HG03196 (cell line): Measurements from ENCODE around the gene SLC51B.
"Not testable (repeated sequence)": the region's sequence is repeated elsewhere in the genome, so short reads cannot be mapped to it uniquely, and the experiment has no call there.

Source experiments
- ATAC-seq: cut with Tn5 transposase; IDR thresholded peaks from one replicate; pipeline ENCODE4 v1.9.1; 2021; ENCODE audit not compliant: unreplicated experiment

Gene SLC51B

GRCh38 chr15:65082303-65082953, 37.2 kb downstream of the SLC51B start:
- ATAC-seq: no peak

GRCh38 chr15:65083262-65083701, 38.1 kb downstream of the SLC51B start:
- ATAC-seq: no peak

- ATAC-seq: no peak
Observed at GRCh38 chr15:65084500-65085206, 39.5 kb downstream of the SLC51B start.

- no peak for ATAC-seq
Observed at GRCh38 chr15:65085207-65085753, 40.1 kb downstream of the SLC51B start.

- ATAC-seq: no peak
Observed at GRCh38 chr15:65085990-65086679, 40.9 kb downstream of the SLC51B start.

- ATAC-seq: no peak
Observed at GRCh38 chr15:65086680-65087111, 41.5 kb downstream of the SLC51B start.

- no peak for ATAC-seq
Observed at GRCh38 chr15:65087411-65087810, 42.2 kb downstream of the SLC51B start.

GRCh38 chr15:65087873-65088642, 42.9 kb downstream of the SLC51B start:
- ATAC-seq: no peak

- no peak for ATAC-seq
Observed at GRCh38 chr15:65088643-65089021, 43.4 kb downstream of the SLC51B start.

GRCh38 chr15:65089206-65089824, 44.1 kb downstream of the SLC51B start:
- ATAC-seq: no peak

- no peak for ATAC-seq
Observed at GRCh38 chr15:65091946-65092770, 47.0 kb downstream of the SLC51B start.

- ATAC-seq: no peak
Observed at GRCh38 chr15:65092911-65093792, 48.0 kb downstream of the SLC51B start.

- not testable (repeated sequence) for ATAC-seq
Observed at GRCh38 chr15:65093793-65094170, 48.6 kb downstream of the SLC51B start.

GRCh38 chr15:65094294-65094995, 49.3 kb downstream of the SLC51B start:
- ATAC-seq: no peak

- ATAC-seq: no peak
Observed at GRCh38 chr15:65095011-65095746, 50.0 kb downstream of the SLC51B start.

- ATAC-seq: no peak
Observed at GRCh38 chr15:65095747-65096104, 50.5 kb downstream of the SLC51B start.
